SK-N-MC (cell line): ENCODE results near the gene MXRA7.
"Not testable (repeated sequence)": the region's sequence is repeated elsewhere in the genome, so short reads cannot be mapped to it uniquely, and the experiment has no call there.

Experiments
- DNase-seq: peaks from one replicate; pipeline ENCODE4 v3.0.0-alpha.2; 2011; ENCODE audit warnings: low read depth, low spot score
- H3K27ac ChIP-seq: fragments of 200-600 bp; sonication (generic); 2 replicates; pipeline ENCODE4 v1.5.1; 2016; ENCODE audit warnings: mixed run types
- H3K36me3 ChIP-seq: fragments of 200-600 bp; sonication (generic); 2 replicates; pipeline ENCODE4 v1.6.1; 2017; ENCODE audit warnings: antibody characterized with exemption, low read length, mixed read lengths; ENCODE audit not compliant: insufficient read depth
- H3K4me3 ChIP-seq: fragments of 200-600 bp; sonication (generic); 2 replicates; pipeline ENCODE4 v1.5.1; 2016
- H3K9ac ChIP-seq: fragments of 200-600 bp; sonication (generic); 2 replicates; pipeline ENCODE4 v1.8.0; 2017; ENCODE audit warnings: mixed run types, mixed read lengths; ENCODE audit not compliant: insufficient read length
- H3K9me3 ChIP-seq: fragments of 200-600 bp; sonication (generic); 2 replicates; pipeline ENCODE4 v1.6.1; 2017; ENCODE audit warnings: low read depth, mild to moderate bottlenecking, antibody characterized with exemption, low read length, moderate library complexity, mixed read lengths
- EZH2 ChIP-seq: fragments of 200-600 bp; sonication (generic); IDR thresholded peaks from one replicate; pipeline ENCODE4 v1.6.1; 2017; ENCODE audit warnings: antibody characterized with exemption
- FOXP2 ChIP-seq: optimal IDR thresholded peaks from 2 replicates; pipeline ENCODE3; 2011; ENCODE audit warnings: mild to moderate bottlenecking, moderate library complexity; ENCODE audit not compliant: insufficient read depth; ENCODE audit errors: extremely low read length, control extremely low read depth
- POLR2AphosphoS5 ChIP-seq: IDR thresholded peaks from 2 replicates; pipeline ENCODE4 v1.6.1; 2012; ENCODE audit warnings: mild to moderate bottlenecking, low read depth, low read length, borderline replicate concordance

The MXRA7 gene

DNA sequence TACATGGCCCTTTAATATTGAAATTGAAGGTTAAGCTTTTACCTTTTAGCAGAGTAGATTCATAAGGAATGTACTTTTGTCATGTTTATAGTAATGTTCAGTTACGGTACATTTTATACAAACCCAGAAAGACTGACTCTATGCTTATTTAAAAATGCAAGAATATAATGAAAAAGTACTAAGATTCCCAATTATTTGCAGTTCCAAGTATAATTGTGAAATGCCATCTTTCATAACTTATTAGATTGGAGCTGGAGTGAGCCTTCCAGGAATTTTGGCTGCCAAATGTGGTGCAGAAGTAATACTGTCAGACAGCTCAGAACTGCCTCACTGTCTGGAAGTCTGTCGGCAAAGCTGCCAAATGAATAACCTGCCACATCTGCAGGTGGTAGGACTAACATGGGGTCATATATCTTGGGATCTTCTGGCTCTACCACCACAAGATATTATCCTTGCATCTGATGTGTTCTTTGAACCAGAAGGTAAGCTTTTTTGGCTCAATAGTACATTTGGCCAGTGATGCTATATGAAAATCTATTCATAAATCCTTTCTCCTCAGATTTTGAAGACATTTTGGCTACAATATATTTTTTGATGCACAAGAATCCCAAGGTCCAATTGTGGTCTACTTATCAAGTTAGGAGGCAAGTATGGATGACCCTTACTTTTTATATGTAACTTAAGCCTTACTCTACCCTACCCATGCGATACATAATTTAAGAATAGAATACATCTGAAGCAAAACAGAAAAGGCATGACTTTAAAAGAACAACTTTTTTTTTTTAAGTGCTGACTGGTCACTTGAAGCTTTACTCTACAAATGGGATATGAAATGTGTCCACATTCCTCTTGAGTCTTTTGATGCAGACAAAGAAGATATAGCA lies 22.2 kb upstream of the MXRA7 start:
- peak; percentile 20; the same call in 1 of the 2 replicates for TF ChIP-seq POLR2AphosphoS5
- TF ChIP-seq EZH2 = no peak
- no peak for TF ChIP-seq FOXP2
- no peak for DNase-seq
- no peaks in the 10 kb centered on the region for H3K9me3 ChIP-seq
- H3K36me3 ChIP-seq = peaks cover 54% of the 10 kb centered on the region
- H3K4me3 ChIP-seq = peak overlapping the region; percentile 91
- peak overlapping the region; percentile 89 for H3K27ac ChIP-seq
- no peak overlapping the region for H3K9ac ChIP-seq

DNA sequence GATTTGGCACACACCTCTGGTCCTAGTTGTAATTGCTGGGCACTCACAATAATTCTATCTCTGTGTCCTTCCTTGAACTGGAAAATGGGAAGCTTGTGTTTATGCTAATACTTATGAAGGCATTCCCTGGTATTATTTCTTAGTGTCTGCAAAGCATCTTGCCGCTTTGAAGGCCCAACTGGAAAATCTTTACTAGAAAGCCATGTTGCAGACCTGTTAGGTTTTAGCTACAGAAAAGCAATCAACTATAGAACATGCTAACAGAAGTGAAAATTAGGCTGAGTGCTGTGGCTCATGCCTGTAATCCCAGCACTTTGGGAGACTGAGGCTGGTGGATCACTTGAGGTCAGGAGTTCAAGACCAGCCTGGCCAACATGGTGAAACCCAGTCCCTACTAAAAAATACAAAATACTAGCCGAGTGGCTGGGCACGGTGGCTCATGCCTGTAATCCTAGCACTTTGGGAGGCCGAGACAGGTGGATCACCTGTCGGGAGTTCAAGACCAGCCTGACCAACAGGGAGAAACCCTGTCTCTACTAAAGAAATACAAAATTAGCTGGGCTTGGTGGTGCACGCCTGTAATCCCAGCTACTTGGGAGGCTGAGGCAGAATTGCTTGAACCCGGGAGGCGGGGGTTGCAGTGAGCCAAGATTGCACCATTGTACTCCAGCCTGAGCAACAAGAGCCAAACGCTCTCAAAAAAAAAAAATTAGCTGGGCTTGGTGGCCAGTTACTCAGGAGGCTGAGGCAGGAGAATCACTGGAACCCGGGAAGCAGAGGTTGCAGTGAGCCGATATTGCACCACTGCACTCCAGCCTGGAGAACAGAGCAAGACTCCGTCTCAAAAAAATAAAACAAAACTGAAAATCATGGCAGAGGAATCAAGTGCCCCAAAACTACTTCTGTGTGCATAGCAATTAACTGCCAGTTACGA lies 21.3 kb upstream of the MXRA7 start:
- H3K4me3 ChIP-seq = not testable (repeated sequence)
- Histone ChIP-seq H3K36me3 (peaks cover 54% of the 10 kb centered on the region), H3K27ac (peak overlapping the region; percentile 89; the same call in 1 of the 2 replicates)

DNA sequence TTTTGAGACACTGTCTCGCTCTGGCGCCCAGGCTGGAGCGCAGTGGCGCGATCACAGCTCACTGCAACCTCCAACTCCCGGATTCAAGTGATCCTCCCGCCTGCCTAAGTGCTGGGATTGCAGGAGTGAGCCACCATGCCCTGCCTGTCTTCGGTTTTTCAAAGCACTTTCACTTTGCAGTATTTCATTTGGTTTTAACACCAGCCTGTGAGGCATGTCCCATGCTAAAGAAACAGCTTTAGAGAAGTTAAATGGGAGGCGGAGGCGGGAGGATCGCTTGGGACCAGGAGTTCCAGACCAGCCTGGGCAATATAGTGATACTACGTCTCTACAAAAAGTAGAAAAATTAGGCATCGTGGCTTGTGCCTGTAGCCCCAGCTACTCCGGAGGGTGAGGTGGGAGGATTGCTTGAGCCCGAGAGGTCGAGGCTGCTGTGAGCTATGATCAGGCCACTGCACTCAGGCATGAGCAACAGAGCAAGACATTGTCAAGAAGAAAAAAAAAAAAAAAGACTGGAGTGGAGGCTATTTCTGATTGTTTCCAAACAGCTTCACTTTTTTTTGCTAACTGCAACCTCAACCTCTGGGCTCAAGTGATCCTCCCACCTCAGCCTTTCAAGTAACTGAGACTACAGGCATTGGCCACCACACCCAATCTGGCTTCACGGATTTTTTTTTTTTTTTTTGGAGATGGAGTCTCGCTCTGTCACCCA lies 17.1 kb upstream of the MXRA7 start:
- H3K27ac ChIP-seq = no peak overlapping the region
- H3K4me3 ChIP-seq = peak overlapping the region; percentile 89
- TF ChIP-seq EZH2 = no peak
- no peak for TF ChIP-seq POLR2AphosphoS5
- TF ChIP-seq FOXP2 = no peak
- no peak for DNase-seq
- H3K9ac ChIP-seq = peak overlapping the region; percentile 92
- H3K9me3 ChIP-seq = no peaks in the 10 kb centered on the region
- peaks cover 40% of the 10 kb centered on the region for H3K36me3 ChIP-seq

More for the DNA sequence above, 21.3 kb upstream of the MXRA7 start:
- H3K9me3 ChIP-seq, H3K9ac ChIP-seq, DNase-seq: not testable (repeated sequence)
- peak; percentile 5; the same call in 1 of the 2 replicates for TF ChIP-seq POLR2AphosphoS5

DNA sequence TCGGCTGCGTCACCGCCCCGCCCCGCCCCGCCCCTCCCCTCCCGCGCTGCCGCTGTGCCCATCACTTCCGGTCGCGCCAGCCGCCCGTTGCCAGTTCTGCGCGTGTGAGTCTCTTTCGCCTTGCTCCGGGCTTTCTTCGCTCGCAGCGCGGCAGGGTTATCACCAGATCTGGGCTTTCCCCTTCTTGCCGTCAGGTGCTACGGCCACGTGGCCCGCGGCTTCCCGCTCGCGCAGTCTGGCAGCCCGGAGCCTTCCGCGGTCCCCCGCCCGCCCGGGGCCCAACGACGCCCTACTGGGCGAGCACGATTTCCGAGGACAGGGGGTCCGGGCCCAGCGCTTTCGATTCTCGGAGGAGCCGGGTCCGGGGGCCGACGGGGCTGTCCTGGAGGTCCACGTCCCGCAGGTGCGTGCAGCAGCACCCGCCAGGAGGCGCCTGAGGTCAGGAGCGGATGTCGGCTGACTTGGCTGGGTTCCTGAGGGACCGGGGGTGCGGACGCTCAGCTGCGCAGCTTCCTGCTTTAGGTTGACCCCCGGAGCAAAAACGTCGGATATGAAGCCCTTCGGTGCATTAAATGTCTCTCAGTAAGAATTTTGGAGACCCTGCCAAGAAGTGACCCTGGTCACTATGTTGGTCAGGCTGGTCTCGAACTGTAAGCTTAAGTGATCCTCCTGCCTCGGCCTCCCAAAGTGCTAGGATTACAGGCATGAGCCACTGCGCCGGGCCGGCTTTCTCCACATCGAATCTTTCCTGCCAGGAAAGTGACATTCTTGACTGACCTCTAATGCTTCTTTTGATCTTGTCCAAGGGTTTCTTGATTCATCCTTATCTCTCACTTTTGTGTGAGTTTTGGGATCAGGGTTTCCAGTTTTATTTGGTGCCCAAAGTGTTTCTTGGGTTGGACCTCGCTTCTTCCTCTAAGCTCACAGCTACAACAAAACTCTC lies 16.3 kb upstream of the MXRA7 start, which contains the start of gene METTL23:
Gene METTL23, plus strand, starts transcription at position 64 of the 943 bp plus-strand sequence. CDS start 2,872 bp downstream, outside the sequence.
- TF ChIP-seq POLR2AphosphoS5 (peak; percentile 90), FOXP2 (no peak)
- Histone ChIP-seq H3K27ac (peak within 1 kb of the TSS; percentile 74), H3K36me3 (peaks cover 37% of the 10 kb centered on the region), H3K9ac (peak within 1 kb of the TSS; percentile 92), H3K9me3 (no peaks in the 10 kb centered on the region), H3K4me3 (peak within 1 kb of the TSS; percentile 89)
- DNase-seq = no peak

DNA sequence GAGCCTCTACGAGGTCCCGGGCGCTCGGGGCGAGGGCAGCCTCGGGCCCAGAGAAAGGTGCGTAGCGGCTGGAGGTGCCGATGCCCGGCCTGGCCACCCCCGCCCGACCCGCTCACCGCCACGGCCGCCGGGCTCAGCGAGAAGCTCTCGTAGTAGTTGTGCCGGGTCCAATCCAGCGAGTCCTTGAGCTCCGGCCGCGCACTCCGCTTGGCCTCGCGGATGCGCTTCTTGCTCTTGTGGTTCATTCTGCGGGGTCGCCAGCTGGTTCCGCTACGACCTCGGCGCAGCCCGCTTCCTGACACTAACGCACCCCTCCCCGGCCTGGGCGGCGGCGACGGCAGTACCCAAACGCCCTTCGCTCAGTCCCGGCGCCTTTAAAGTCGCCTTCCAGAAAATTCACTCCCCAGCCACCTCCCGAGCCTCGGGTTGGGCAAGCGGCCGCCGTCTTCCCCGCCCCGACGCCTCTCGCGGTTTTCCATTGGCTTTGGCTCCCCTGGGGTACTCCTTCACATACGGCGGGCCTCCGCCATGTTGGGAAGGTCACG lies 15.5 kb upstream of the MXRA7 start, which contains the start of gene JMJD6:
Gene JMJD6, minus strand, starts transcription at position 376 of the 545 bp plus-strand sequence. Its CDS starts 131 bp downstream, at position 245.
- Histone ChIP-seq H3K9ac (peak within 1 kb of the TSS; percentile 92), H3K4me3 (peak within 1 kb of the TSS; percentile 89), H3K27ac (peak within 1 kb of the TSS; percentile 74), H3K36me3 (peaks cover 37% of the 10 kb centered on the region), H3K9me3 (no peaks in the 10 kb centered on the region)
- no peak for DNase-seq
- TF ChIP-seq FOXP2 (no peak), POLR2AphosphoS5 (peak; percentile 84)

DNA sequence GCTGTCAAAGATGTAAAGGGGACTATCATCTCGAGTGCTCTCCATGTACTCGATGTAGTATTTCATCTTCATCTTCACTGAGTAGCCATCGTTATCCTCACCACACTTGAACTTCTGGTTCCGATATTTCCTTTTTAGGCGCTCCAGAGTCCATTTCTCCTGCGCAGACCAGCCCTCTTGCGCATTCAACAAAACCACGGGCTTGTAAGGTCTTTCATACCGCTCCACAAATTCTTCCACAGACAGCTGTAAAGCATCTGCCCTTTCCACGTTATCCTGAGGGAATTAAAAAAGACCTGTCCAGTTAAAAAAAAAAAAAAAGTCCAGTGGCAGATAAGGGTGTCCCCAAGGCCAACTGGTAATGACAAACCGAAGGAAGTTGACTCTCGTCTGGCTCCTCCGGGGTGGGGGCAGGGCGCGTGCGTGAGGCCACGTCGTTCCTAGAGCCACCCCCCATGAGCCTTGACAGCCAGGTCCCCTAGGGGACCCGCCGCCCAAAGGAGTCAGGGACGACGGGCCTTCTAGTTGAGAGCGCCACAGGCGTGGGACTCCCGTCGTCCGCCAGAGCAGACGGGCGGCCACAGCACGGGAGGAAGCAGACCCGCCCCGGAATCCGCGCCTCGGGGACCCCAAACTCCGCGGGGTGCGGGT lies 14.9 kb upstream of the MXRA7 start:
- Histone ChIP-seq H3K9ac (peak overlapping the region; percentile 72), H3K27ac (no peak overlapping the region), H3K9me3 (no peaks in the 10 kb centered on the region), H3K4me3 (peak overlapping the region; percentile 89), H3K36me3 (peaks cover 39% of the 10 kb centered on the region)
- no peak for DNase-seq
- TF ChIP-seq EZH2 = no peak
- no peak for TF ChIP-seq POLR2AphosphoS5
- TF ChIP-seq FOXP2 = no peak

DNA sequence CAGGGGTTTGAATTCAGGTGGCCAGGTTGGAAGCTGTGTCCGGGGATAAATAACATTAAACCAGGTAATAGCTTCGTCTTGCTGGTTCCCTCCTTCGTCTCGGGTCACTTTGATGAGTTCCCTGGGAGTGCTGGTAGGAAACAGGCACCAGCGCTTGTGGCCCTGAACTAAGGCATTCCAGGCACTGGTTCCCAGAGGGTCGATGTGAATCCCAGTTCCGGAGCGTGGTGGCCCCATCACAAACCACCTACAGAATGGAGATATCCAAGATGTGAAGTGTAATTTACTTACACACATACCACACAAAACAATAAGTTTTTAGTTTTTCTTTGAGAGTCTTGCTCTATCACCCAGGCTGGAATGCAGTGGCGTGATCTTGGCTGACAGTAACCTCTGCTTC lies 13.0 kb upstream of the MXRA7 start:
- TF ChIP-seq EZH2 (no peak), FOXP2 (no peak), POLR2AphosphoS5 (no peak)
- Histone ChIP-seq H3K9ac (no peak overlapping the region), H3K9me3 (no peaks in the 10 kb centered on the region), H3K36me3 (peaks cover 58% of the 10 kb centered on the region), H3K27ac (no peak overlapping the region), H3K4me3 (no peak overlapping the region)
- no peak for DNase-seq

DNA sequence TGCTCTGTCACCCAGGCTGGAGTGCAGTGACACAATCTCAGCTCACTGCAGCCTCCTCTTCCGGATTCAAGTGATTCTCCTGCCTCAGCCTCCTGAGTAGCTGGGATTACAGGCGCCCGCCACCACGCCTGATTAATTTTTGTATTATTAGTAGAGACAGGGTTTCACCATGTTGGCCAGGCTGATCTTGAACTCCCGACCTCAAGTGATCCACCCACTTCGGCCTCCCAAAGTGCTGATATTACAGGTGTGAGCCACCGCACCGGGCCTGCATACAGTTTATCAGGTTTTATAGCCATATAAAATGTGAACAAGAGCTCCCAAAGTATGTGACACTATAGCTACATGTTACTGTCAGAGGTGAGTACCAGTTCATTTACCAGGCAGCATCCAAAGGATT lies 12.2 kb upstream of the MXRA7 start:
- DNase-seq, H3K9me3 ChIP-seq, H3K9ac ChIP-seq, H3K4me3 ChIP-seq, H3K27ac ChIP-seq: not testable (repeated sequence)
- H3K36me3 ChIP-seq = peaks cover 66% of the 10 kb centered on the region
